ENCODE data around the gene RNH1. TPM values are rescaled to one million over a fixed set of nuclear protein-coding genes. Genes with fewer than 3 reads are reported as not detected.

Gene RNH1
- total and polyA plus RNA-seq, 10 of the 15 experiments (the other 5 are each of a cell fraction or from before 2014, with no cell fraction given), result 2.3 to 162 (median 72.1) TPM

DNA sequence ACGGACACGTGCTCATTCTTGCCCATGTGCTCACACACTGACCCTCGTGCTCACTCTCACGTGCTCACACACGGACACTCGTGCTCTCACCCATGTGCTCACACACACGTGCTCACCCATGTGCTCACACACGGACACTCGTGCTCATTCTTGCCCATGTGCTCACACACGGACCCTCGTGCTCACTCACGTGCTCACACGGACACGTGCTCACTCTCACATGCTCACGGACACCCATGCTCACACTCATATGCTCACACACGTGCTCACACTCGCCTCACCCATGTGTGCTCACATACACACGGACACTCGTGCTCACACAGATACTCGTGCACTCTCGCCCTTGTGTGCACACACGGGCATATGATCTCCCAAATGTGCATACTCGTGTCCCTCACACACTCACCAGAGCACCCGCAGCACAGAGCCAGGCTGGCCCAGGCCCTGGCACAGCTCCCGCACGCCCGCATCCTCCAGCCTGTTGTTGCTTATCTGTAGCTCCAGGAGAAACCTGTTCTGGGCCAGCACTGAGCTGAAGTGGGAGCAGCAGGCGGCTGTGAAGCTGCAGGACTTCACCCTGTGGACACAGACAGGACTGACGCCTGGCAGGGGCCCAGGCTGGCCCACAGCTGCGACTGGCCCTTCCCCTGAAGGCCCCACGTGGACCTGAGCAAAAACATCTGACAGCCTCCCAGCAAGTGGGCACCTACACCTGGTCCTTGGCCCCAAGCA lies 9.3 kb downstream of the RNH1 start (continued):
- TF ChIP-seq, protein P1, sequence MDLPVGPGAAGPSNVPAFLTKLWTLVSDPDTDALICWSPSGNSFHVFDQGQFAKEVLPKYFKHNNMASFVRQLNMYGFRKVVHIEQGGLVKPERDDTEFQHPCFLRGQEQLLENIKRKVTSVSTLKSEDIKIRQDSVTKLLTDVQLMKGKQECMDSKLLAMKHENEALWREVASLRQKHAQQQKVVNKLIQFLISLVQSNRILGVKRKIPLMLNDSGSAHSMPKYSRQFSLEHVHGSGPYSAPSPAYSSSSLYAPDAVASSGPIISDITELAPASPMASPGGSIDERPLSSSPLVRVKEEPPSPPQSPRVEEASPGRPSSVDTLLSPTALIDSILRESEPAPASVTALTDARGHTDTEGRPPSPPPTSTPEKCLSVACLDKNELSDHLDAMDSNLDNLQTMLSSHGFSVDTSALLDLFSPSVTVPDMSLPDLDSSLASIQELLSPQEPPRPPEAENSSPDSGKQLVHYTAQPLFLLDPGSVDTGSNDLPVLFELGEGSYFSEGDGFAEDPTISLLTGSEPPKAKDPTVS (IDR thresholded peaks at IDR 0.05; ENCODE audit: low read depth, low read length), result no peak
- no peak for TF ChIP-seq FOXM1 (IDR thresholded peaks at IDR 0.05; ENCODE audit: low read depth, low read length)
- peak; percentile 43; the same call in 1 of the 2 replicates for TF ChIP-seq TCF3 (IDR thresholded peaks at IDR 0.05; ENCODE audit: borderline replicate concordance, insufficient read depth, low read depth, low read length)
- TF ChIP-seq TARDBP (IDR thresholded peaks at IDR 0.05; ENCODE audit: borderline replicate concordance), result 0 out of 2 replicates have a peak, but pooled peaks have one; percentile 41
- no peak for TF ChIP-seq TAF1 (IDR thresholded peaks at IDR 0.05; ENCODE audit: borderline replicate concordance, low read depth, low read length)

DNA sequence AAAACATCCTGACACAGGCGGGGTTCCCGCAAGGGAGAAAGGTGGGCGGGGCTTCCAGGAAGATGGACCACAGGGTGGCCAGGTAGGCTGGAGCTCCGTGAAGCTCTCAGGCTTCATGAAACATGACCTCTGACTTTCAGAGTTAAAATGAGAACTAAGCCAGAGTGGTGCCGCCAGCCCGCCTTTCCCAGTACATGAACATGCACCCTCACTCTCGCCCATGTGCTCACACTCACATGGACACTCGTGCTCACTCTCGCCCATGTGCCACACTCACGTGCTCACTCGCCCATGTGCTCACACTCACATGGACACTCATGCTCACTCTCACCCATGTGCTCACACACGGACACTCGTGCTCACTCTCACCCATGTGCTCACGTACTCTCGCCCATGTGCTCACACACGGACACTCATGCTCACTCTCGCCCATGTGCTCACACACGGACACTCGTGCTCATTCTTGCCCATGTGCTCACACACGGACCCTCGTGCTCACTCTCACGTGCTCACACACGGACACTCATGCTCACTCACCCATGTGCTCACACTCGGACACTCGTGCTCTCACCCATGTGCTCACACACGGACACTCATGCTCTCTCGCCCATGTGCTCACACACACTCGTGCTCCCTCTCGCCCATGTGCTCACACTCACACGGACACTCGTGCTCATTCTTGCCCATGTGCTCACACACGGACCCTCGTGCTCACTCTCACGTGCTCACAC lies 10.0 kb downstream of the RNH1 start:
- H3K36me3 ChIP-seq (ENCODE audit: control insufficient read depth in 2 of 2, insufficient read depth in 2 of 2, low read length in 1 of 2), result peaks cover 25 to 51% of the 10 kb centered on the region in 2 experiments

More for the DNA sequence above, 10.0 kb downstream of the RNH1 start:
- TF ChIP-seq GATAD2B (conservative IDR thresholded peaks at IDR 0.05; ENCODE audit: low read depth) (no peak), TCF3 (IDR thresholded peaks at IDR 0.05; ENCODE audit: borderline replicate concordance, insufficient read depth, low read depth, low read length) (peak; percentile 51; the same call in 1 of the 2 replicates), NFIC (IDR thresholded peaks at IDR 0.05; ENCODE audit: low read depth, low read length) (0 out of 2 replicates have a peak, but pooled peaks have one; percentile 31), TARDBP (IDR thresholded peaks at IDR 0.05; ENCODE audit: borderline replicate concordance) (0 out of 2 replicates have a peak, but pooled peaks have one; percentile 39), RUNX3 (IDR thresholded peaks at IDR 0.05; ENCODE audit: low read length) (no peak), TAF1 (IDR thresholded peaks at IDR 0.05; ENCODE audit: borderline replicate concordance, low read depth, low read length) (no peak), POLR2A (IDR thresholded peaks at IDR 0.05; ENCODE audit: low read depth, low read length) (peak; percentile 65; the same call in 1 of the 2 replicates)
- TF ChIP-seq, protein P2, sequence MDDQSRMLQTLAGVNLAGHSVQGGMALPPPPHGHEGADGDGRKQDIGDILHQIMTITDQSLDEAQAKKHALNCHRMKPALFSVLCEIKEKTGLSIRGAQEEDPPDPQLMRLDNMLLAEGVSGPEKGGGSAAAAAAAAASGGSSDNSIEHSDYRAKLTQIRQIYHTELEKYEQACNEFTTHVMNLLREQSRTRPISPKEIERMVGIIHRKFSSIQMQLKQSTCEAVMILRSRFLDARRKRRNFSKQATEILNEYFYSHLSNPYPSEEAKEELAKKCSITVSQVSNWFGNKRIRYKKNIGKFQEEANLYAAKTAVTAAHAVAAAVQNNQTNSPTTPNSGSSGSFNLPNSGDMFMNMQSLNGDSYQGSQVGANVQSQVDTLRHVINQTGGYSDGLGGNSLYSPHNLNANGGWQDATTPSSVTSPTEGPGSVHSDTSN (IDR thresholded peaks at IDR 0.05; ENCODE audit: insufficient replicate concordance, low read depth, low read length), result peak; percentile 29
- TF ChIP-seq, protein P3, sequence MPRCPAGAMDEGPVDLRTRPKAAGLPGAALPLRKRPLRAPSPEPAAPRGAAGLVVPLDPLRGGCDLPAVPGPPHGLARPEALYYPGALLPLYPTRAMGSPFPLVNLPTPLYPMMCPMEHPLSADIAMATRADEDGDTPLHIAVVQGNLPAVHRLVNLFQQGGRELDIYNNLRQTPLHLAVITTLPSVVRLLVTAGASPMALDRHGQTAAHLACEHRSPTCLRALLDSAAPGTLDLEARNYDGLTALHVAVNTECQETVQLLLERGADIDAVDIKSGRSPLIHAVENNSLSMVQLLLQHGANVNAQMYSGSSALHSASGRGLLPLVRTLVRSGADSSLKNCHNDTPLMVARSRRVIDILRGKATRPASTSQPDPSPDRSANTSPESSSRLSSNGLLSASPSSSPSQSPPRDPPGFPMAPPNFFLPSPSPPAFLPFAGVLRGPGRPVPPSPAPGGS (IDR thresholded peaks at IDR 0.05; ENCODE audit: borderline replicate concordance, insufficient read depth, low read depth, low read length, poor library complexity, severe bottlenecking), result peak; percentile 95
- no peak overlapping the region for H3K9ac ChIP-seq (ENCODE audit: control insufficient read depth, insufficient read depth, low read length)
- no peak overlapping the region for H3K4me2 ChIP-seq (ENCODE audit: control insufficient read depth, insufficient read depth)
- SMC1A ChIA-PET (ENCODE audit: uncharacterized antibody, unreplicated experiment), result no interaction called here
- TSS peak; percentile 38 for BruUV-seq (replicated peaks)
- ATAC-seq (no peak), FAIRE-seq (no peak), DNase-seq (ENCODE audit: low read depth, low spot score) (no peak)
- no peak overlapping the region for H3K4me3 ChIP-seq
- WGBS (ENCODE audit: insufficient coverage, insufficient replicate concordance, low lambda C conversion rate, missing lambda C conversion rate), result 99% methylated on average over 33 of the region's 34 CpGs
- H3K27me3 ChIP-seq (replicated peaks in 1 of 2; ENCODE audit: control insufficient read depth in 2 of 2, insufficient read depth in 2 of 2, low read length in 1 of 2), result no peaks in the 10 kb centered on the region
- POLR2A ChIA-PET, result no interaction called here
- no peak overlapping the region for H3K27ac ChIP-seq (ENCODE audit: control insufficient read depth, insufficient read depth)
- in situ Hi-C loops (cut with MboI) (no loop called here), intact Hi-C loops (cut with micrococcal nuclease; ENCODE audit: unreplicated experiment) (no loop called here)
- RAD21 ChIA-PET (ENCODE audit: unreplicated experiment), result no interaction called here
- CTCF ChIA-PET, result no interaction called here
- H2AFZ ChIP-seq (ENCODE audit: control insufficient read depth, low read depth, low read length), result no peak overlapping the region
- H4K20me1 ChIP-seq (ENCODE audit: control insufficient read depth, insufficient read depth), result no peaks in the 10 kb centered on the region
- peaks cover 5% of the 10 kb centered on the region for H3K4me1 ChIP-seq (ENCODE audit: control insufficient read depth, insufficient read depth, low read length)
- no peaks in the 10 kb centered on the region for H3K79me2 ChIP-seq (ENCODE audit: control insufficient read depth, insufficient read depth, low read length)
- no peaks in the 10 kb centered on the region; the same call in 2 of the 3 replicates for H3K9me3 ChIP-seq (replicated peaks; ENCODE audit: control insufficient read depth, insufficient read depth, low read length)
